NCI-H524 (cell line): ENCODE measurements around the gene PRPF40A.

Experiments used
- DNase-seq, 2 experiments: peaks; one replicate each; lab custom pipeline; 2025; lab: John Stamatoyannopoulos, UW

The PRPF40A gene

DNA sequence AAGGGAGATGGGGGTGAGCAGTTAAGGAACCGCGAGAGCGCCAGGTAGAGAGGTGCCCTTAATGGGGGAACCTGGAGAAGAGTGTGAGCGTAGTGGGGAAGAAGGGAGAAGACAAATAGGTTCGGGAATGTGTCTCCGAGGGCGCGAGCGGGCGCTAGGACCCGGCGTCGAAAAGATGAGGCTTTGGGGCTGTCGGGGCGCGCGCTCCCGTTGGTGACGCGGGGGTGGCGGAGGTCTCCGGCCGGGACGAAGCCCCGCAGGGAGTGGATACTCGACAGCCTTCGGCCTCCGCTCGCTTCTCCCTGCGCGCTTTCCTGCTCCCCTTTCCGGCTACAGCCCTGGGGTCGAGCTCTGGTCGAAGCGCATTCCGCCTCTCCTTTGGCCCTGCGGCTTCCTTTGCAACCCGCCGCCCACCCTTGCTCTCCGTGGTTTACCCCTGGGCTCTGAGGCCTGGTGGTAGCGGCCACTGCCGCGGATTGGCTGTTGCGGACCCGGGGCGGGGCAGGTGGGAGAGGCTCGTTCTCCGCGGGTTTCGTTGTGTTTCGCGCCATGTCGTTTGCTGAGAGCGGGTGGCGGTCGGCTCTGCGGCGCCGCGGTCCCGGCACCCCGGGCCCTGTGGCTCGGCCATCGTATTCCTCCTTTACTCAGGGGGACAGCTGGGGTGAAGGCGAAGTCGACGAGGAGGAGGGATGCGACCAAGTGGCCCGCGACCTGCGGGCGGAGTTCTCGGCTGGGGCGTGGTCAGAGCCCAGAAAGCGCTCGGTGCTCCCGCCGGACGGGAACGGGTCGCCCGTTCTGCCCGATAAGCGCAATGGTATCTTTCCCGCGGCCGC lies 1.0 kb upstream of the PRPF40A start, which contains the start of gene ARL6IP6:
TSS of gene ARL6IP6 (plus strand) at position 545 of the 833 bp plus-strand sequence. CDS start at position 550, 5 bp downstream.
- DNase-seq: peak; percentile 88 to 89

DNA sequence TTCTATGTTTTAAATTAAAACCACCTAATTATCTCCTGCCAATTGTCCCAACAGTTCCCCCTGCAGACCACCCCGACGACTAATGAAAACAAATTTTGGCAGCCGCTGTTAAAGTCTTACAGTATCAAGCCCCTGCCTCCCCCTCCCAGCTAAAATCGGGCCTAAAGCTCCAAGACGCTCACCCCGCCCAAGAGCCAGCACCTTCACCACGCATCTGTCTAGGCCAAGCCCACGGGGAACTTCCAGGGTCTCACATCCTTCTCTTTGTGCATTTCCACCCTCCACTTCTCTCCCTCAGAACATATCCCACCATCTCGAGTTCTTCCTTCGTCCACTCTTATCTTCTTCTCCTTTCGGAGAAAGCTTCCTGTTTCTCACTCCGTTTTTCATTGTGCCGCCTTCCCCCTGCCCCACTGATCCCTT lies 445 bp downstream of the PRPF40A start:
- DNase-seq: peak; percentile 42 to 56

DNA sequence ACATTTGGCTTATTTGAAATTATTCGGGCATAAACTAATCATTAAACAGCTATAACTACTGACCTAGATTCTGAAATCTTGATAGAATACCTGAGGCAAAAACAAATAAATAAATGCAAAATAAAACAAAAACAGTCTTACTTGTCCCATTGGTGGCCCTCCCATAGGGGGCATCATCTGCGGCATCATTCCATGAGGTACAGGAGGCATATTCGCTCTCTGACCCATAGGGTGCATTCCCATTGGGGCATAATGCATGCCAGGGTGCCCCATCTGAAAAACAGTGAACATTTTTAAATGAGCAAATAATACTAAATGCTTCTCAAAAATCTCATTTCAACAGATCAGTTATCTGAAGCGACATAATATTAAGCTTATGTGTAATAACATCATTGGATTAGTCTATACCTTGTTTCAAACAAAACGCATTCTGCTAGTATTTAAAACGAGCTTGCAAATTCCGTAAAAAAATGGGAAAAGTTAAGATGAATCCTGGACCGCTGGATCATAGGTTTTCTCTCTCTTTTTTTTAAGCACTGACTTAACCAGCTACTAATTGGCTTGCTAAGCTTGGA lies 1.3 kb downstream of the PRPF40A start:
- DNase-seq: peak; percentile 13 to 46

DNA sequence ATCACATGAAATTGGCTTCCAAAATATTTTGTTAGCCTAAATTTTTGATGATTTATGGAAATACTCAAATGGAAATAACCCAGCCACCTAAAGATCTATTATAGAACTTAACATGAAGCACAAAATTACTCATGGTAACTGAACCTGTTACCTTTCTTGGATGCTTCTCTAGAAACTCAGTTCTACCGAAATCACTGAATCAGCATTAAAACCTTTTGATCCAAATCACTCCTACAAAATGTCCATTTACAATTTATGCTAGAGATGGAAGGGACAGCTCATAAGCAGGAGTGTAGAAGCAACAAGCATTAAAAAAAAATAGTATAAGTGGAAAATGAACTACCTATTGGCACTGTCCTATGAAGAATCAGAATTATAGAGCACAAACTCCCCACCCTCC lies 2.1 kb downstream of the PRPF40A start:
- DNase-seq: no peak

DNA sequence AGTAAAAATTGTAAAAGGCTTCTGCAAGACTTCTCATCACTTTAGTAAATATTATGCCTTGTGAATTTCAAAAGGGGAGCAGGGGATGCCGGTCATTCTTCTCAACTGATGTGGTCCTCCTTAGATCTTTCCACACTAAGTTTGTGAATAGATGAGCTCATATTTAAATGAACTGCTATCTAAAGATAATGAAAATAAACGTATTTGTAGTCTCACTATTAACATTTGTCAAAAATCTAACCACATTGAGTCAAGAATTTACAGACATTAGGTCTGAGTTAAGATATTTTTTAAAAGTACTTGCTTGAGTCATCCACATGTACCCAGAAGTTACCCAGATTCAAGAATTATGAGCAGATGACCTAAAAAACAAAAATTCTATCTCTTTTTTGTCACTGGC lies 6.5 kb downstream of the PRPF40A start:
- no peak for DNase-seq

DNA sequence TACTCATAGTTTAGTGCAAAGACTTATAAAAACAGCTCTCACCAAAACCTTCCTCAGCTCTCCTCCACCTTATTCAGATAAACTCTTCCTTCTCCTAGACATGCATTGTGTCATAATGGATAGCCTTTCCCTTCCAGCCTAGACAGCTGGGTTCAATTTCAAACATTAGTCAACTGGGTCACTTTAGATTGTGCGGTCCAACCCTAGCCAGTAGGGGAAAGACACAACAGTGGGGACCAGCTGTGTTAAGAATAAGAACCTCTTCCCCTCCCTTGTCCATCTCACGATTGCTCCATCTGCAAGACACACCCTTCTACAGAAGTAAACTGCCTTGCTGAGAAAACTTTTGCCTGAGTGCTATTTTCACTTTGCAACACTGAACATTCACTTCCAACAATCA lies 8.5 kb downstream of the PRPF40A start:
- no peak for DNase-seq

DNA sequence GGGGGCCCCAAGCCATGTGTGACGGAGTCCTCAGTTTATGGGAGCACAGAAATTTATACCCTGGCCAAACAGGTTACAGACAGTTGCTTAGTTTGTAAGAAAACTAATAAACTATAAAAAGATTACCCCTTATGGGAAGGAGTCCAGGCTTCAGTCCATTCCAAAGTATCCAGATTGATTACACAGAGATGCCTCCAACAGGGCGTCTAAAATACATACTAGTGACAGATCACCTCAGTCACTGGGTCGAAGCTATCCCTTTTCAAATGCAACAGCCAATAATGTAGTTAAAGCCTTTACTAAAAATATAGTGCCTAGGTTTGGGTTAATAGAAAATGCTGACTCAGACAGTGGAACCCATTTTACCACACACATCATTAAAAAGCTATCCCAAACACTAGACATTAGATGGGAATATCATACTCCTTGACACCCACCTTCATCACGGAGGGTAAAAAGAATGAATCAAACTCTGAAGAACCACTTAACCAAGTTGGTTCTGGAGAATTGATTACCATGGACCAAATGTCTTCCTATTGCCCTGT lies 10.7 kb downstream of the PRPF40A start:
- no peak for DNase-seq

DNA sequence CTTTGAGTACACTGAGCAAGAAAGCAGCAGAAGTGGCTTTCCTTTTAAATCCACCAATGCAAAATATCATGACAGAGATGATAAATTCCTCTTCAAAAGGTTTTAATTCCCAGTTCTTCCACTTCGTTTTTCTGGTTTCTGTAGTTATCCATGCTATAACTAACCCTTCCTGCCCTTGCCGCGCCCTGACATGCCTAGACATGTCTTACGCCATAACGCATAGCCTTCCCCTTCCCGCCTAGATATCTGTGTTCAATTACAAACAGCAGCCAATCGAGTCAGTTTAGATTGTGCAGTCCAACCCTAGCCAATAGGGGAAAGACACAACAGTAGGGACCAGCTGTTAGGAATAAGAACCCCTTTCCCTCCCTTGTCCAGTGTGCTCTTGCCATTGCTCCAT lies 16.1 kb downstream of the PRPF40A start:
- DNase-seq: no peak

DNA sequence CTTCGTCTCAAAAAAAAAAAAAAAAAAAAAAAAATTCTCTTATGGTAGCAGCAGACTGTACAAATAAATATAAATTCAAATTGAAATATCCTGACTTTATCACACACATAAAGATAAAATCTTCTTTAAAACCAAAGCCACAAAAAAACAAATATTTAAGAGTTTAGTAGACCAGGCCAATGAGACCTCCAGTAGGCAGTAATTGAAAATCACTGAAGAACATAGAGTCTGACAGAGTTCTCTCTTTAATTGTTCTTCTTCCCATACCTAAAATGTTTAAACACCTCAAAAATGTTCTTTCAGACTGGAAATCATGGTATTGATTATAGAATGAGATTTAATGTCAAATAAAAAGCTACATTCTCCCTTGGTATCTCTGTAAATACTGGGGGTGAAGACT lies 20.8 kb downstream of the PRPF40A start:
- no peak for DNase-seq

DNA sequence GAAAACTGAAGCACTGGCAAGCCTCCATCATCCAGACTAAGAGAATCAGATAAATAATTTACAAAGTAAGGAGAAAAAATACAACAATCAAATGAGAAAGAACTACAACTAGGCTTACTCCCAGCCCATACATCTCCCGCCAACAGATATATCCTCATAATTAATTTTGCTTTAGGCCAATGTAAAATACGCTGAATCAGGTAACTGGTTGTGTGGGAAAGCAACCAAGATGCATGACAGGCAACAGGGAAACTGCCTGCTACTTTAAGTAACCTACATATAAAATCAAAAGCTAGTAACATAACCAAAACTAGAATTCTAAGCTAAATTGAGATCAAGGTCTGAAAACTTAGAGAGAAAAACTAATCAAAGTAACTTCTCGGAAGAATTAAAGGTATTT lies 21.5 kb downstream of the PRPF40A start:
- no peak for DNase-seq

DNA sequence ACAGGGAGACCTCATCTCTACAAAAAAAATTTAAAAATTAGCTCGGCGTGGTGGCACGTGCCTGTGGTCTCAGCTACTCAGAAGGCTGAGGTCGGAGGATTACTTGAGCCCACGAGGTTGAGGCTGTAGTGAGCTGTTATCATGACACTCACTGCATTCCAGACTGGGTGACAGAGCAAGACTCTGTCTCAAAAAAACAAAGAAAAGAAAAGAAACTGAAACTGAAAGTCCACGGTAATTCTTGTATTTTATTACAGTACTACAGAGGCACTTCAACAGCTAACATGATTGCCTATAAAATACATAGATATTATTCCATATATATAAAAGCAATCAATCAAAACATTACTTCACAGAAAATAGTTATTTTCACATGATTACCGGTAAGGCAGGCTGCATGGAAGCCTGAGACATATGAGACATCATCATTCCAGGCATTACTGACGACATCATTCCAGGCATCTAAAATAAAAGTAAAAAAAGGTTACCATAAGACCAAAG lies 23.1 kb downstream of the PRPF40A start:
- no peak for DNase-seq

DNA sequence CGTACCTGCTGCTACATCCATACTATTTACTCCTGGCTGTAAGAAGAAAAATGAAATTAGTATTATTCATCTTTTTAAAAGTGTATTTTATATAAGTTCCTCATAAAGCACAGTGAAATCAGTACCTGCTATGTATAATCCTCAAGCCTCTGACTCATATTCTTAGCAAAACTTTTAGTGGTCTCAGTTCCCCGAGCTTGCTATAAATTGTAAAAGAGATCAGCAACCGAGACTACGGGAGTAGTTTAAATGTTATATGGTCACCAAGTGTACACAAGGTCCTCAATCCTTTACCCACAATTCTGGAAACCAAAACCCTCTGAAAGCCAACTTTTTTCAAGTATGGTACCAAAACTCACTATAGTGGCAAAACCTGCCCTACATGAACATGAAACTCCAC lies 24.2 kb downstream of the PRPF40A start:
- no peak for DNase-seq

DNA sequence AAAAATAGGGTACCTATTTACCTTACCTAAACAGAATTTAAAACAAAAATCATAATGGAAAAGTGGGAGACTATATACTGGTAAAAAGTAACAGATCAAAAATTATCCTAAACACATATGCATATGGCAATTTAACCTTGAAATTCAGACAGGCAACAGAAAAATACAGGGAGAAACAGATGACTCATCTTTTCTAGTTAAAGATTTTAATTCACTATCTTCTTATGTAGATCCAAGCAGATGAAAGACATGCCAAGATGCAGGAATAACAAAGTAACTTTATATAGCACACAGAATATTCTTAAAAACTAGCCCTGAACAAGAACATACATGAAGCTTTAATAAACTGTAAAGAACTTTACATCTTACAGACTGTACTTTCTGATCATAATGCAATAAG lies 30.9 kb downstream of the PRPF40A start:
- DNase-seq: no peak

DNA sequence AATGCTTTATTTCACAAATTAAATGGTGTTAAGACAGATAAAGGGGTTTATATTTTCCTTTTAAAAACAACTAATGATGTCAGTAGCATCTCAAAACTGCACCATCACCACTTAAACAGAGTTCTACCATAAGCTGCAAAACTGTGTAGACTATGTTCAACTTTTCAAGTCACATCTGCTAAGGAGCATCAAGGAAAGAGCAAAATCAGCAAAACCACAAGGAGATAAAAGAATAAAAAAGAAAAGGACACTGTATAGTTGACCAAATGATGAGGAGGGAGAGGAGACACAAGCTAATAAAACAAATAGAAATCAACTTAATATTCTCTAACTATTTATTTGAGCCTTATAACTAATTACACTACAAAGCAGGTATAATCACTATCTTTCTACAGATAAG lies 33.9 kb downstream of the PRPF40A start:
- no peak for DNase-seq

DNA sequence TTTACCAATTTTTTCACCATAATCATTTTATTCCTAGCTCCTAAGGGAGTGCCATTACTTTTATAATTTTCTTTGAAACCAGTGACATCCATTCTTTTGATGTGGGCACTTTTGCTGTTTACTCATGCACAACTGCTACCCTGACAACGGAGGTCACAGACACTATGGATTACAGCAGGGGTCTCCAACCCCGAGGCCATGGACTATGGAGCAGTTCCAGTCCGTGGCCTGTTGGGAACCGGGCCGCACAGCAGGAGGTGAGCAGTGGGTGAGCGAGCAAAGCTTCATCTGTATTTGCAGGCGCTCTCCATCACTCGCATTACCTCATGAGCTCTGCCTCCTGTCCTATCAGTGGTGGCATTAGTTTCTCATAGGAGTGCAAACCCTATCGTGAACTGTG lies 34.6 kb downstream of the PRPF40A start:
- no peak for DNase-seq

DNA sequence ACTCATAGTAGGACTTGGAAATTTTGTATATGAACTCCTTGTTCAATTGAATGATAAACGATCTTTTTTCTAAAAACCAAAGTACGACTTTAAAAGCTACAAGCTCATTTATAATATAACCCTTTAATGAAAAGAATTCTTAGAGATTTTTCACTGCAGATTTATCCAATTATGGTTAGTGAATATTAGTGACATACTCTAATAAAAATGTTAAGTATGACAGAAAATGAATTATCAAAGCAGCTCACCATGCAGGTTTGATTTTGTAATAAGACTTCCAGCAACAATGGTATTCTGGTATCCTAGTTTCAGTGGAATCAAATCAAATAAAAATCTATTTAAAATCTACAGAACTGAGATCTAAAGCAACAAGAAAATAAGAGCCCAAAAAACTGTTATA lies 38.5 kb downstream of the PRPF40A start:
- DNase-seq: no peak

DNA sequence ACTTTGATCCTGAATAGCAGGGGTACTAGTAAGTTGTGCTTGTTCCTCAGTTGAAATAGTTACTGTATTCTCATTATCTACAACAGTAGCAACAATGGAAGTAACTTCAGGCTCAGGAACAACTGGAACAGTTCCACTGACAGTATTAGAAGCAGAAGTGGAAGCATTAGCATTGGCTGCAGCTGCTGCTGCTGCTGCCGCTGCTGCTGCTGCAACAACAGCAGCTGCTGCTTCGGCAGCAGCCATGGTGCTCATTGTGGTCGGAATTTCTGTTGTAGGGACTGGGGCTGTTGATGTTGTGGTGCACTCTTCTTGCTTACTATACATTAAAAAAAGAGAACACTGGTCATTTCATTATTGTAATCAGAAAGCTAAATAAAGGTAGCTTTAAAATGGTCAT lies 40.8 kb downstream of the PRPF40A start:
- DNase-seq: no peak

DNA sequence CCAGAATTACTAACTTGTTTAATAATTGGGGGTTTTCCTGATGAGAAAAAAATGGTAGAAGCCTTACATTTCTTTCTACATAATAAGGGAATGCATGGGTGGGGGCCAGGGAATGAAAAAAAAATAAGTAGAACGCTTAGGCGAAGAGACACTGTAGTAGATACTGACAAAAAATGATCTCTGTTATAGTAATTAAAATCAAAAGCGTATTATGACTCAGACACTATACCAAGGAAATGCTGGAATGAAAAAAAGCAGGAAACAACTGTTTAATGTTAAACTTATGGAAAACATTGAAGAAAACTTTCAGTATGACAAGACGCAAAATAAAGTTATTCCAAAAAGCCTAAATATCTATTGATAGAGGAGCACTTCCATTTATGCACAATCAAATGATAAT lies 42.9 kb downstream of the PRPF40A start:
- DNase-seq: no peak

DNA sequence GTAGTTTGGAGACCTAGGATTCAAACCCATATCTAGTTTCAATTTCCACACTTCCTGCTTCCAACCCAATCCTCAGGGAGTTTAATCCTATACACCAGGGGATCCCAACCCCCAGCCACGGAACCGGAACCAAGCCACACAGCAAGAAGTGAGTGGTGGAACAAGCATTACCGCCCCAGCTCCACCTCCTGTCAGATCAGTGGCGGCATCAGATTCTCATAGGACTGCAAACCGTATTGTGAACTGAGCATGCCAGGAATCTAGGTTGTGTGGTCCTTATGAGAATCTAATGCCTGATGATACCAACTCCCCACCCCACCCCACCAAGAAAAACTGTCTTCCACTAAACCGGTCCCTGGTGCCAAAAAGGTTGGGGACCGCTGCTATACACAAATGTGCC lies 52.5 kb downstream of the PRPF40A start:
- no peak for DNase-seq

DNA sequence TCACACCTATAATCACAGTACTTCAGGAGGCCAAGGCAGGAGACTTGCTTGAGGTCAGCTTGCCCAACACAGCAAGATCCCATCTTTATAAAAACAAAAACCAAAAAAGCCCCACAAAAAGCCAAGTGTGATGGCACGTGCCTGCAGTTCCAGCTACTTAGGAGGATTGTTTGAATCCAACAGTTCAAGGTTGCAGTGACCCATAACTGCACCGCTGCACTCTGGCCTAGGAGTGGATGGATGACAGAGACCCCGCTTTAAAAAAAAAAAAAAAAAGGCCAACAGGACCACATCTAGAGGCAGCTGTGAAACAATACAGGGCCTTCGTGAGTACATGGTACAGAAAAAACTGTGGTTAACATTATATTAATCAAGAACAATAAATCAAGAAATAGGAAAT lies 56.2 kb downstream of the PRPF40A start:
- no peak for DNase-seq

DNA sequence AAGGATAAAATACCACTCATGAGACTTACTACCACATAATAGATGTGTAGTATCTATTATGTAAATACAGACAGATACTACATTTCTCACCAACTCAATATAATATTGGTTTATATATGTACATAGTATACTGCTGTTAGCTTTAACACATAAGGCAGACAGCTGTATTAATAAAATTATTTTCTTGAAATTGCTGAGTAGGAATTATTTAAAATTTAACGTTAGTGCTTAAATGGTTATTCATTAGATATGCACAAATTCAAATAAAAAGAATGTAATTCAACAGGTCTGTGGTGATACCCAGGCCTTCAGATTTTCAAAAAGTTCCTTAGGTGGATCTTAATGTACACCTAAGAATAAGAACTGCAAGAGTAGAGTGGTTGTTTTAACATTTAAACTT lies 59.0 kb downstream of the PRPF40A start:
- no peak for DNase-seq

DNA sequence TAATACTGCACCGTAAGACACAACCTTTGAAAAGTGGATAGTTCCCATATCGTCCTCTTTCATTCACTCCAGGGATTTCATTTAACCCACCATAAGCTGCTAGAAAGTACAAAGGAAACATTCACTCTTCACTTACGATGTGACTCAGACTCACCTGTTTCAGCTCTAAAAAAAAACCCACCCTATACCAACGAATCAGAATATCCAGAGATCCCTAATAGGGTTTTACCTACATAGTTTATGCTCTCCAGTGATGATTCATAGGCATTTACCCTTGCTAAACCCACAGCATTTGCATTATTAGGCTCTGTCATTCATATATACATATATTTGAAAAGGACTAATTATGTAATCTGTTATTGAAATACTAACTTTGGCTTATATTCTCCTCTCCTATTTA lies 60.2 kb downstream of the PRPF40A start:
- DNase-seq: no peak

DNA sequence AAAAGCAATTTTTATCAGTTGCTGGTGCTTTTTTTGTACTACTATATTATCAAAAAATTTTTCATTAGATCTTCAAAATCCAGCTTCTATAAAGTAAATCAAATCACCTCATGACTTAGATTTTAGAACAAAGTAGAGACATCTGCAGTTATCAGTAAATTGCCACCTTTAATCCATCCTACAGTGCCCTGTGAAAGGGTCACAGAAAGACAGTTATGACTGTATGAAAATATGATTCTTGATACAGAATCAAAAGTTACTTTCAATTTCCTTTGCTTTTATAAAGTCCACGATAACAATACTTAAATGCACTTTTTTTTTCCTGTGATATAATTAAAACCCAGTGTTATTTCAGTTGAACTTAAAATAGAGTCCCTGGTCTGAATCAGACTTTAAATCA lies 61.4 kb downstream of the PRPF40A start:
- DNase-seq: no peak
